Measurements from ENCODE around the gene TUT4.

- TF ChIP-seq CTCF (IDR thresholded peaks at IDR 0.05) (peak; percentile 26 to 86 (median 46)), EP300 (IDR thresholded peaks at IDR 0.05) (no peak)
Measured at GRCh38 chr1:52404116-52404974, 148.5 kb downstream of the TUT4 start, which contains the start of the genes ORC1 and PRPF38A.
